Measurements from ENCODE around the gene XCL2.
"Not testable (repeated sequence)": the region's sequence is repeated elsewhere in the genome, so short reads cannot be mapped to it uniquely, and the experiment has no call there.

XCL2 gene

DNA sequence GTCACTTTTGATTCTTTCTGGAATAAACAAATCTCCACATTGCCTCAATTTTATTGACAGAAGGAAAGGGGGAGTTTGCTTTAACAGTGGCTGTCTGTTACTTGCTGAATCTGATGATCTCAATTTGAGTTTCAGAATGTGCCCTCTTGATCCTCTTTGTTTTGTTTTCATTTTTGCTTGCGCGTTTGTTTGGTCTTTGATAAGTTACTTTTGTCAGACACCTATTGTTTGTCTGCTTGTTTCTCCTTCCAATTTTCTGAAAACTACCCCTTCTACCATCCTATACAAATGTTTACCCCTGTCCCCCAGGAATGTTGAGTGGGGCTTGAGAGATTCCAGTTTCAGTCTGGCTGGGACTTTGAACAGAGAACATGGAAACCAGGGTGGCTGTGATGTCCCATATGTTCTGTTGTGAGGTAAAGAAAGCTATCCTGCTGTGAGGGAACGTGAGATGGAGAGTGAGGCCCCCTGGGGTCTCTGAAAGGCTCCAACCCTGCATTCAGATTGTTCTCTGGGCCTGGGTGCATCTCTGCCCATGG is 11.8 kb upstream of the XCL2 start:
- no peak for DNase-seq

GRCh38 chr1:168554603-168555483 is 11.0 kb upstream of the XCL2 start:
- no peak for DNase-seq

DNA sequence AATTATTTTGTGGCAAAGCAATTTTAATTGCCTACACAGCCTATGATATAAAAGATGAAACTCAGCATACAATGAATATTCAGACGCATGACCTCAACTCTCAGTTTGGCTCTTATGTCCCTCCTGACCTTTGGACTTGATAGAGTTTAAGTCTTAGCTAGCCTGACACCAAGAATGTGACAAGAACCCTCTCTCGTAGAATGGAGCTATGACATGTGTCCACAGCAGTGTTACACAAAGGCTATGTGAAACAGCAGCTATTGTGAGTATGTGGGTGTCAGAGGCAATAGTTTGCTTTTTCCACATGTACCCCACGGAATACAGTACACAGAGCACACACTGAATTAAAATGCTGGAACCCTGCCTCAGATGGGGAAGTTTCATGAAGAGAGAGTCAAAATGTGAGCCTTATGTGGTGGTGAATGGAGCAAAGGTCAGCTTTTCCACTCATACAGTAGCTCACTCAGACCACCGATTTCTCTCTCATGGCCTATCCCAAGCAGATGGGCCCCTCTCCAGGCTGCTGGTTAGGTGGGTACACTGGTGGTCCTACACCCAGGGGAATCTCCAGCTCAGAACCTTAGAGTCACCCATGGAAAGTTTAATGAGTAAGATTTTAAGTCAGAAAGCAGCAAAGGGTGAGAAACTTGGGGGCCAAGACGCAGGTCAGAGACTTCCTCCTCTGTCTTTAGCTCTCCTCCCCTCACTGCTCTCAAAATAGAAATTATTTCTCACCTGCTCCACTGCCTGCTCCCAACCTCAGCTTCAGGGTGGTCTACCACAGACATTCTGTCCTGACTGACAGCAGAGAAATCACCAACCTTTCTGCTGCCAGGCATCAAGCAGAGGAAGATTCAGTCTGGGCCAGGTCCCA is 10.1 kb upstream of the XCL2 start:
- no peak for DNase-seq

- no peak for DNase-seq
Measured at GRCh38 chr1:168552961-168553360, 9.2 kb upstream of the XCL2 start.

- DNase-seq, result no peak
Measured at GRCh38 chr1:168551688-168552087, 7.9 kb upstream of the XCL2 start.

- DNase-seq, result no peak
Measured at GRCh38 chr1:168550971-168551370, 7.2 kb upstream of the XCL2 start.

- DNase-seq, result not testable (repeated sequence)
Measured at GRCh38 chr1:168546553-168546895, 2.7 kb upstream of the XCL2 start.

GRCh38 chr1:168545678-168546552 is 2.1 kb upstream of the XCL2 start:
- not testable (repeated sequence) for DNase-seq

DNA sequence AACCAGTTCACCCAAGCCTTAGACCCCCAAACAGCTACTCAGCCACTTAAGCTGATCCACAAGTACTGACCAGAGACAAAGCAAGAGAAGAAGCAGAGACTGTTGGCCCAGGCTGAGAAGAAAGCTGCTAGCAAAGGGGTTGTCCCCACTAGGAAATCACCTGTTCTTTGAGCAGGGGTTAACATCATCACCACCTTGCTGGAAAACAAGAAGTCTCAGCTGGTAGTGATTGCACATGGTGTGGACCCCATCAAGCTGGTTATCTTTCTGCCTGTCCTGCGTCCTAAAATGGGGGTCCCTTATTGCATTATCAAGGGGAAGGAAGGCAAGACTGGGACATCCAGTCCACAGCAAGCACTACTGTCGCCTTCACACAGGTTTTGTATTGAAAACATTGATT is 819 bp downstream of the XCL2 start:
- DNase-seq, result not testable (repeated sequence)

DNA sequence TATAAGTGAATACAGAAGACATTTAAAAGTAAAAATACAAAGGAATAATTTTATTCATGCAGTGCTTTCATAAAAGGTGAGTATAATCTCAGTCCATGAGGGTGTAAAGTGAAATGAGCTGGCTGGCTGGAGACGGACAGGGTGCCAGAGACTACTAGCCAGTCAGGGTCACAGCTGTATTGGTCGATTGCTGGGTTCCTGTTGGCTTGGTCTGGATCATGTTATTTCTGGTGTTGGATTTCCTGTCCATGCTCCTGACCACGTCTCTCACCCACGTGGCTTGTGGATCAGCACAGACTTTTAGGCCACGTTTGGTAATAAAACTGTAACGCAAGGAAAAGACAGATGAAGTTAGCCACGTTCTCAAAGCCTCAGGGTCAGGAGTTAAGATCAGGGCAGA is 3.0 kb downstream of the XCL2 start:
- DNase-seq, result not testable (repeated sequence)

- peak; percentile 65 for DNase-seq
Measured at GRCh38 chr1:168535536-168535935, 8.3 kb downstream of the XCL2 start.

GRCh38 chr1:168531615-168532345 is 12.0 kb downstream of the XCL2 start:
- peak; percentile 39 for DNase-seq

GRCh38 chr1:168529518-168529917 is 14.3 kb downstream of the XCL2 start:
- no peak for DNase-seq

DNA sequence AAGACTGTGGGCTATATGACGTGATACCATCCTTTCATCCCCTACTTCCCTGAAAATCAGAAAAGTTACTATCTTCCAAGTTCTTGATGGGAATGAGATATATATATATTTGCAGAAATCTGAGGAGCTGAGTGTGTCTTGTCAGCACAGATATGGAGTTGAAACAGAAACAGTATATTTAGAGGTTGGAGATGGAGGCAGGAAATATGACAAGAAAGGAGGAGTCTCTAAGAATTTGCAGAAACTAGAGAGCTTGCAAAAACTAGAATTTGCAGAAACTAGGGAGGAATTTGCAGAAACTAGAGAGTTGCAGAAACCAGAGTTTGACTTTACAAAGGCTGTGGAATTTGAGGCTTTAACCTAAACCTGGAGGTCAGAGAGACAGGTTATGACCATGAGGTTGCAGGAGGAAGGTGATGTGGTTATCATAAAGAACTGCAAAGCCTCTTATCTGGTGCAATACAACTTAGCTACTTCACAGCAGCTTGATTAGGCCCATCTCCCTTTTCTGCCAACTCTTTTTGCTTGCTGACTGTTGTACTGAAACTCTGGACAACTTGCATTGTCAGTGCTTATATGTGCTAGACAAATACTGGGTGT is 22.3 kb downstream of the XCL2 start:
- DNase-seq, result peak; percentile 23

DNA sequence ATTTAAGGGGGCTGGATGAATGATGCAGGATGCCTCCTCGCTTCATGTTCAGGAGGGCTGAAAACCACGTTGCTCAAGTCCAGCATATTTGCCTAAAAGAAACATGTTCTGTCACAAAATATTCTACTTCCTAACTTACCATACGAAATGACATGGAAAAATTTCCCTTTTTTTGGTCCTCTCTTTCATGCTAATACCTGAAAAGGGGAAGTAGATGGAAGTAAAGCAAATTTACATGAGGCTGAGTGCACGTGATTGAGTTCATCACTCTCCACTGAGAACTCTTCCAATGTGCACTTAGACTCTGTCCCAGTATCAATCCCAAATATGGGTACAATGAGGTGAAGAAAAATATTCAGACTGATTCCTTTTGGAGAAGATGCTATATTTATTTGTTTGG is 23.0 kb downstream of the XCL2 start:
- DNase-seq, result no peak

GRCh38 chr1:168520052-168520751 is 23.6 kb downstream of the XCL2 start:
- peak; percentile 67 for DNase-seq

DNA sequence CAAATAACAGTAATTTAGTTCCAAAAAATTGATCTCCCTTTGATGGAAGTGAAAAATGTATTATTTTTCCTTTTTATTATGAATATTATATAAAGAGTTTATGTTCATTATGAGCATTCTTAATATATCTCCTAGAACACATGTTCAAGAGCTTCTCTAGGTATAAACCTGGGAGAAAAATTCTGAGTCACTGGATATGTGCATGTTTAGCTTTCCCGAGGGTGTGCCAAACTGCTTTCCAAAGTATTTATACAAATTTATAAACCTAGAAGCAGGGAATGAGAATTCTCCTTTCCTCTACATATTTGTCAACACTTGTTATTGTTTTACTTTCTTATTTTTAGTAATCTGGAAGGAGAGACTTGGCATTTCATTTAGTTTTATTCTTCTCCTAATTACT is 25.0 kb downstream of the XCL2 start:
- no peak for DNase-seq

- no peak for DNase-seq
Measured at GRCh38 chr1:168518201-168518689, 25.6 kb downstream of the XCL2 start.

DNA sequence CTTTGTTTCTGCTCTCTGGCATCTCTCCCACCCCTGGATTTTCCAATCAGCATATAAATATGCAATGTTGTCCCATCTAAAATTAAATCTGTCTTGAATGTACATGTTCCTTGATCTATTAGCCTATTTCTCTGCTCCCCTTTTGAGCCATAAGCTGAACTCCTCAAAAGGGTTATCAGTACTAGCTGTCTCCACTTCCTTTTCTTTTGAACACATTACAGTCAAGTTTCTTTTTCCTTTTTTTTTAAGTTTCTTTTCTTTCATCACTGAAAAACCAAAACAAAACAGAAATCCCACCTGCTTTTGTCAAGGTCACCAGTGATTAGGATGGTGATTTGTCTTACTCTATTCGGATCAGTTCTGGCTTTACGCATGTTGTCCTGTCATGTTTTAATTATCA is 29.3 kb downstream of the XCL2 start:
- no peak for DNase-seq

- peak; percentile 37 for DNase-seq
Measured at GRCh38 chr1:168513656-168514404, 30.0 kb downstream of the XCL2 start.

Data from activated CD4-positive, alpha-beta T cell treated with anti-CD3 and anti-CD28 coated beads, Interleukin-2, Interleukin-6, amounts not matched to agents 100 ng/mL and 50 ng/mL, durations not matched to agents 16 hours and 8 hours (primary cell).